Activated CD4-positive, CD25-positive, alpha-beta regulatory T cell treated with anti-CD3 and anti-CD28 coated beads, Interleukin-2, amount 50 U/mL, for 16 hours (primary cell): Measurements from ENCODE around the gene COL6A5.

Experiments
- DNase-seq: peaks from one replicate; pipeline ENCODE4 v3.0.0-alpha.2; 2020; ENCODE audit warnings: low read depth, low spot score

COL6A5 gene

DNA sequence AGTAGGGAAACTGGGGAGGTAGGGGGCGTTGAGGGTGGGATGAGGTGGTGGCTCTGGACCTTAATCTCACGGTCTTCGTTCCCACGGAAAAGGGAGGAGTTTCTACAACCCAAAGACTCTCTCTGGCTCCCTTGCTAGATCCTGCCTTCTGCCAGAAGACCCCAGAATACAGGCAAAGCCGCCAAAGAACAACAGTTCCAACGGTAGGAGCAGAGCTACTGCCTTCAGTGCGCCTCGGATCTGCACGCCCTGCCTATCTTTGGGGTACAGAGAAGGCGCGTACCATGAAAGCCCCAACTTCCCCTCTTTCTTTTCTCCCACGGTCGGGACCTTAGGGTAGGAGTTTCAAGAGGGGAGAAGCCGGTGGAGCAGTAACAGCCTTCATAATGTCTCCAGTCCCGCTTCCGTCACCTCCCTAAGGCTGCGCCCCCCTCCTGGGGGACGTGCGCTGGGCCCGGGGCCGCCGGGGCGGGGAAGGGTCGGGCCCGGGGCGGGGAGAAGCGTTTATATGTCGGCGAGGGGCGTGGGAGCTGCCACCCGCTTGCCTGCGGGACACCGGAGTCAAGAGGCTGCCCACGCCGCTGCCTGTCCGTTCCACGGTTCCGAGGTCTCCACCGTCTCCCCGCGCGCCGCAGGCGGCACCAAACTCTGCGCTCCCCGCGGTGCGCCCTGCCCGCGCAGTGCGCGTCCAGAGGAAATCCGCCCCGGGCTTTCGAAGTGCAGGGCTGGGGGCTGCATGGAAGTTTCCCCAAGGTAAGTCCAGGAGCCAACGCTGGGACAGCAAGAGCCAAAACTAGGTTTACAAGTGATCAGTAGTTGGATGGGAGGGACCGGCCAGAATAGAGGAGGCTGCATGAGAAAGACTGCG, 171.4 kb downstream of the COL6A5 start, which contains the start of gene COL6A6:
TSS of gene COL6A6 (plus strand) at position 533 of the 868 bp plus-strand sequence. CDS start 43,188 bp downstream, outside the sequence.
- DNase-seq = no peak

DNA sequence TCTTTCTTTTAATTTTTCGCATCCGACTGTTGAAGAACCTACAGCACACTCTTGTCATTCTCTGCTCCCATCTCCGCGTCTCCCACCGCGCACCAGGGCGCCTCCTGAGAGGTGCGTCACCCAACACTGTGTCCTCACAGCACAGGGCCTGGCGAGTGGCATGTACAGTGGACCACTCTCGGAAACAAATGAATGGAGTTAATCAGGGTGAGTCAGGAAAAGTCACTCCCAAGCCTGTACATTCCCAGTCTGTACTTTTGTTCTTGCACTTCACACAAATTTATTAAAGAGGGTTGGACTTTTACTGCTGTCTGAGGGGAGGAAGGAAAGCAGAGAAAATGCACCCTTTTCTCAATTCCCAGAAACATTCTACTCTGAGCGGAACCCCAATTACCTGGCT, 172.1 kb downstream of the COL6A5 start:
- no peak for DNase-seq

DNA sequence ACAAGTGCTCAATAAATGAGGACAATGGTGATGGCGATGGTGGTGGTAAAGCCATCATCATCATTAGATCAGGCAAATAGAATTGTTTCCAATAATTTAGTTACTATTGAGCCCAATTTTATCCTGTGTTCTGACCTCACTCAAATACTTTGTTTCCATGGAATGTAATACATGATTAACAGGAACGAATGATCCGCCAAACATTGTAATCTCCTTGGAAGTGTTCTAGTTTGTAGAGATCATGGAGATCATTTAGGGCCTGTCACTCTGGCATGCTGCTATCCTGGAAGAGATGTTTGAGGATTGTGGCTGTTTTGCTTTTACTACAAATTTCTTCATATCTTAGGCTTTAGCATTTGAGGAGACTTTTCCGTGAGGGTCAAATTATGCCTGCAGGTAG, 174.3 kb downstream of the COL6A5 start:
- DNase-seq = no peak

DNA sequence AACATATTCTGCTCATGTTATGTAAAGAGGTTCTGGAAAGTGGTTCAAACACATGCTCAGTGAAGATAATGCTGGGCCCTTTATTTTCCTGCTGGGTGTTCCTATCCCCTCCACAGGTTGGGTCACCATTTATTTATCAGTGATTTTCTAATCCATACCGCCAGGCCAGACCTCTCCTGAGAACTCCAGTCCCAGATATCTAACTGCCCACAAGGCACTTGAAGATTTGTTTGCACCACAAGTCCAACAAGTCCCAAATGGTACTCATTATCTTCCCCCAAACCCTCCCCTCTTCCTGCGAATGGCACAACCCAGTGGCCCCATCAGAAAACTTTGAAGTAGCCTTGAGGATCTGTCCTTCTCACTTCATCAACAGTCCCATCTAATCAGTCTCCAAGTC, 176.9 kb downstream of the COL6A5 start:
- DNase-seq = no peak

DNA sequence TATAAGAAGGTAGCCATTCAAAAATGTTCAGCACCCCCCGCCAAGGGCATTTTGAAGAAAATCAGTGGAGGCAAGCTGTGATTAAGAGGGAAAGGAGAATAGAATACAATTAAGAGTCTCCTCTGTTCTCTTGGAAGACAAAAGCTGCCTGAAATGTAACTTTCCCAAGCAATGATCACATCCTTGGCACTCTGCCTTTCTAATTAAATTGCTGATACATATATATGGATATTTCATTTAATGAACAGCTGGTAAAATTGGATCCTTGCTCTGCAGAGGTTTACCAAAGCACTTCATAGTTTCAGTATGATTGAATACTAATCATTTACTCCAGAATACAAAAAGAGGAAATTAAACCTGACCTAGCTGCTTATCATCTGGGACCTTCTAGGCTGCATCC, 182.0 kb downstream of the COL6A5 start:
- no peak for DNase-seq

DNA sequence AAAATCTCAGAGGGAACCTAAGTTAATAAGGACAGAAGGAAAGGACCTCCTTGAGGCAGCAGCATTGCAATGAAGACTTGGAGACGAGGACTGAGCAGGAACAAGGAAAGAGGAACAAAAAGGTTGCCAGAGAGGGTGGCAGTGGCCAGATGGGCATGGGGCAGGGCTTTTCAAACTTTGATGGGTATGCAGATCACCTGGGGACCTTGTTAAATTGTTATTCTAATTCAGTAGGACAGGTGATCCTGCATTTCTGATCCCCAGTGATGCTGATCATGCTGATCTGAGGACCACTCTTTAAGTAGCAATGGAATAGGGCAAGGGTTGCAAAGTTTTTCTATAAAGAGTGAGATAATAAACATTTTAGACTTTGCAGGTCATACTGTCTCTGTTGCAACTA, 182.6 kb downstream of the COL6A5 start:
- no peak for DNase-seq

DNA sequence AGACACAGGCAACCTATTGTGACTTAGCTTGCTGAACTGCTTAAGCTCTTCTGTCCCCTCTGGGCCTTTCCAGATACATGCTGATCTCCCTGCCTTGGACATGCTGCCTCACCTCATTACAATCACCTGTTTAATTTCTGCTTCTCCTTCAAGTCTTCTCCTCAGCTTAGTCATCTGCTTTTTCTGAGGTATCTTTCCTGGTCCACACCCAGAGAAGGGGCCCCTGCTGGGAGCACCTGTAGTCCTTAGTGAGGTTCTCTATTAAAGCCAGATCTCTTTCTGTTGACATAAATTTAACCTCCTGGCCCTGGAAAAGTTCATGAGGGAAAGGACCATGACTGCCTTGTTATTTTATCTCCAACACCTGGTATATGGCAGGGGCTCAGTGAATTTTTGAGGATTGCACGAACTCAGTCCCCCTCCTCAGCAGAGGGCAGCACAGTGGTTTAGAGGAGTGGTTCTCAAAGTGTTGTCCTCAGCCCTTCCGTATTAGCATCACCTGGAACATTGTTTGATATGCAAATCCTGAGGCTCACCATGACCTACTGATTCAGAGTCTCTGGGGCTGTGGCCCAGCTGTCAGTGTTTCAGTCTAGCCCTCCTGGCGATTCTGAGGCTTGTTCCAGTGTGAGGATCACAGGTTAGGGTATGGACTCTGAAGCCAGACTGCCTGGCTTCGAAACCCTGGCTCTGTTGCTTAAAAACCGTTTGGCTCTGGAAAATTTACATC, 184.2 kb downstream of the COL6A5 start:
- DNase-seq = no peak

DNA sequence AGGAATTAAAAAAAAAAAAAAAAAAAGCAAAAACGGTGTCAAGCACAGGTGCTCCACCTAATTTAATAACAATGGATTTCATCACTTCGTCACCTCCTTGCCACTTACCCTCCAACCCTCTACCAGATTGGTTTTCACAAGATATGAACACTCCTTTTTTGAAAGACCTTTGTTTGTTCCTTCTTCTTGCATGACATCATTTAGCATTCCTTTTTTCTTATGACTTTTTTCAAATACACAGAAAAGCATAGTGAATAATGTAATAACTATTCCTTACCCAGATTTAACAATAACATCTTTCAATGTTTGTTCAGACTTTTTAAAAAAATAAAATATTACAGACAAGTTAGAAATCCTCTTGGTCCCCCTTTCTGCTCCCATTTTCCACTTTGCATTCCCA, 187.8 kb downstream of the COL6A5 start:
- no peak for DNase-seq
